Measurements from ENCODE around the gene KDM6B.

DNA sequence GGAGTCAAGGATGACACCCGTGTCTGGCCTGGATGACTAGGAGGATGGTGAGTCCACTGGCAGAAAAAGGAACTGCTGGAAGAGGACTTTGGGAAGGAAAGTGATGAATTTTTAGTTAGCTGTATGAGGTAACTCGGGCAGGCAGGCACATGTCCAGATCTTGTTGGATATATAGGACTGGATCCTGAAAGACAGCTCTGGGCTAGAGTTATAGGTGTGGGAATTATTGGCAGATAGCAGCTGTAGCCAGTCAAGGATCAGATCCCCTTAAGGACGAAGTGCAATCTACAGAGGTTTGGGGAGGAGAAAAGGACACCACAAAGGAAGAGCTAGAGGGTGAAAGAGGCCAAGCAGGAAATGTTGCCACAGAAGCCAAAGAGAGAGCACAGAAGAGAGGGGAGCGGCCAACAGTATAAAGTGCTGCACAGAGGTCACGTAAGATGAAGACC, 33.9 kb downstream of the KDM6B start:
- TF ChIP-seq POLR2AphosphoS5 (IDR thresholded peaks at IDR 0.05; ENCODE audit: low read depth, low read length) (no peak), POLR2A (IDR thresholded peaks at IDR 0.05; ENCODE audit: low read depth, low read length) (no peak)
